Measurements from ENCODE around the gene OR1M1.
"Not testable (repeated sequence)": the region's sequence is repeated elsewhere in the genome, so short reads cannot be mapped to it uniquely, and the experiment has no call there.

Gene OR1M1, protein sequence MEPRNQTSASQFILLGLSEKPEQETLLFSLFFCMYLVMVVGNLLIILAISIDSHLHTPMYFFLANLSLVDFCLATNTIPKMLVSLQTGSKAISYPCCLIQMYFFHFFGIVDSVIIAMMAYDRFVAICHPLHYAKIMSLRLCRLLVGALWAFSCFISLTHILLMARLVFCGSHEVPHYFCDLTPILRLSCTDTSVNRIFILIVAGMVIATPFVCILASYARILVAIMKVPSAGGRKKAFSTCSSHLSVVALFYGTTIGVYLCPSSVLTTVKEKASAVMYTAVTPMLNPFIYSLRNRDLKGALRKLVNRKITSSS

DNA sequence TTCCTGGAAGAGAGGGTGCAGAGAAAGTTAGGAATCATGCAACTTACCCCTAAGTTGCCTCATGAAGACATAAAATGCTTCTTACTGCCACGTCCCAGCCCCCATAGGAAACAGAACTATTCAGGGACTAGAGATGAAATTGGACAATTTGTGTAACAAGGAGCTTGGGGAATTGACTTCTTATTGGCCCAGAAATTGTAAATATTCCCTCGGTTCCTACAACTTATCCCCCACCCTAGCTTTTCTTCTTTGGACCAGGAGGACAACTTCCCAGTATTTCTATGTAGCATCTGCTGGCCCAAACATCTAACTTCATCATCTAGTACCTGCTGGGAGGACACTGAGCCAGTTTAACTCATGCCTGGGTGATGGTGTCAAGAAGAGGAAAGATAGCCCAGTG, at the start of gene OR1M1:
TSS of gene OR1M1 (plus strand) at position 301 of the 400 bp plus-strand sequence. CDS start 6,184 bp downstream, outside the sequence.
- DNase-seq = no peak

DNA sequence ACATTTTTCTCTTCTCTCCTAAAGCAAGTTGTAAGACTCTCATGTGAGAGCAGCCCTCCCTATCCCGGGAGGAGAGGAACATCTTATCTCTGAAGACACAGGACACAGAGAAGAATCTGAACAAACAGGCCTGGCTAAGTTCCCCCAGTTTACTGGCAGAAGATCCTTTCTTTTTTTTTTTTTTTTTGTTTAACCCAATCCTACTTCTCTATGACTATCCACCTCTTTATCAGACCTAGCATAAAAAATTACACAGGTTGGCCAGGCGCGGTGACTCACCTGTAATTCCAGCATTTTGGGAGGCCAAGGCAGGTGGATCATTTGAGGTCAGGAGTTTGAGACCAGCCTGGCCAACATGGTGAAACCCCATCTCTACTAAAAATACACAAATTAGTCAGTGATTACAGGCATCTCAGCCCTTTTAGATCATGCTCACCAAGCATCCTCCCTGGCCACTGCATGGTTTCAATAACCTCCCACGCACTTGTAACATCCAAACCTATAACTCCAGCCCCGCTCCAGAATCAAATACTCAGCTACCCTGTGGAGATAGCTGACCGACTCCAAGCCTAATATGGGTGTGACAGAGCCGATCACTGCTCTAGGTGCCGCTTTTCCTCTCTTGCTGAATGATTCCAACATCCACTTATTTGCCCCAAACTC, 49.3 kb upstream of the OR1M1 start:
- no peak for DNase-seq

GRCh38 chr19:9039728-9040127, 47.1 kb upstream of the OR1M1 start:
- no peak for DNase-seq

- no peak for DNase-seq
These were observed 46.7 kb upstream of the OR1M1 start for GRCh38 chr19:9040131-9040530.

DNA sequence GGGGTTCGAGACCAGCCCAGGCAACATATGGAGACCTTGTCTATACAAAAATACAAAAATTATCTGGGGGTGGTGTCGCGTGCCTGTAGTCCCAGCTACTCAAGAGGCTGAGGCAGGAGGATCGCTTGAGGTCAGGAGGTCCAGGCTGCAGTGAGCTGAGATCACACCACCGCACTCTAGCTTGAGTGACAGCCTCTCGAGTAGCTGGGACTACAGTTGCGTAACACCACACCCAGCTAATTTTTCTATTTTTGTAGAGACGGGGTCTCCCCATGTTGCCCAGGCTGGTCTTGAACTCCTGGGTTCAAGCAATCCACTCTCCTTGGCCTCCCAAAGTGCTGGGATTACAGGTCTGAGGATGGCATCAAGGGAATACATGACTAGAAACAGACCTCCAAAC, 45.8 kb upstream of the OR1M1 start:
- no peak for DNase-seq

- DNase-seq = no peak
These were observed 43.3 kb upstream of the OR1M1 start for GRCh38 chr19:9043524-9043923.

- no peak for DNase-seq
These were observed 42.4 kb upstream of the OR1M1 start for GRCh38 chr19:9044449-9044848.

GRCh38 chr19:9046694-9047093, 40.2 kb upstream of the OR1M1 start:
- no peak for DNase-seq

DNA sequence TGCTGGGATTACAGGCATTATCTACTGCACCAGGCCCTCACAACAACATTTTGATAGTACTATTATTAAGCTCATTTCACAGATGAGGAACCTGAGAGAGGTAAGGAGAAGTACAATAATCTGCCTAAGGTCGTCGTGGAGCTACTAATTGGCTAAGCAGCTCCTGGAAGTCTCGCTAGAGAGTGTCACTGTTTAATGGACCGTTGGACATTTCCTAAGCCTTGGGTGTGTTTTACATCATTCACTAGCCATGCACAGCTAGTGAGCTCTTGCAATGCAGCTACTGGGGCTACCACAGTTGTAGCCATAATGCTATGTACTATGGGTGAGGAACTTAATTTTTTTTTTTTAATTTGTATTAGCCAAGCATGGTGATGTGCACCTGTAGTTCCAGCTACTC, 34.0 kb upstream of the OR1M1 start:
- no peak for DNase-seq

GRCh38 chr19:9053674-9054073, 33.2 kb upstream of the OR1M1 start:
- DNase-seq = not testable (repeated sequence)

DNA sequence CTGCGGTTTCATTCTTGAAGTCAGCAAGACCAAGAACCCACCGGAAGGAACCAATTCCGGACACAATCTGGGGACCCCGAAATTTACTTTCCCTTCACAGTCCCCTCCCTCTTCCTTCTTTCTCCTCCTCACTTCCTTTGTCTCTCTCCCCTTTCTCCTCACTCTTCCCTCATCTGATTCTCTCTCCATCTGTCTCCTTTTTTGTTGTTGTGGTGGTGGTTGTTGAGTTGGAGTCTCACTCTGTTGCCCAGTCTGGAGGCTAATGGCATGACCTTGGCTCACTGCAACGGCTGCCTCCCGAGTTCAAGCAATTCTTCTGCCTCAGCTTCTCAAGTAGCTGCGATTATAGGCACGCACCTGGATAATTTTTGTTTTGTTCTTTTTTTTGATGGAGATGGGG, 32.7 kb upstream of the OR1M1 start:
- no peak for DNase-seq

DNA sequence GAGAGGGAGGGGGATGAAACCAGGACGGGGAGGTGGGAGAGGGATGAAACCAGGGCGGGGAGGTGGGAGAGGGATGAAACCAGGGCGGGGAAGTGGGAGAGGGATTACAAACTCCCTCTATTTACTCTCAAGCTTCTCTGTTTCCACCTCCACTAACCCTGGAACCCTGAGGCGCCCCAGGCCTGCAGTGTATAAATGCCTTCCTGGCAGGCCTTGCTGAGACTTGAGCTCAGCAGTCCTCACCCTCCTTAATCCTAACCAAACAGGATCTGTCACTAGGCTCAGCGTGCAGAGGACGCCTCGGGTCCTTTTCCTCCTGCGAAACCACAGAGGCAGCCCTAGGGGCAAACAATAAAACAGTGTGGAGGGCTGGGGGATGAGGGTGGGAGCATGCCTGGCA, 32.1 kb upstream of the OR1M1 start:
- DNase-seq = no peak

DNA sequence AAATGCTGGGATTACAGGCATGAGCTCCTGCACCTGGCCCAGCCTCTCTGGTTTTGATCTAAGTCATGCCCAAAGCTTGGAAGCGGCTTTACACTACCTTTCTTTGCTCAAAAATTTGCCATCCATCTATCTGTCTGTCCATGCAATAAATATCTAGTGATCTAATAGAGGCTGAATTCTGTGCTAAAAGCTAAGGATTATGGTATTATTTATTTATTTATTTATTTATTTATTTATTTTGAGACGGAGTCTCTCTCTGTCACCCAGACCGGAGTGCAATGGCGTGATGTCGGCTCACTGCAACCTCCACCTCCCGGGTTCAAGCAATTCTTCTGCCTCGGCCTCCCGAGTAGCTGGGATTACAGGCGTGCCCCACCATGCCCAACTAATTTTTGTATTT, 30.7 kb upstream of the OR1M1 start:
- not testable (repeated sequence) for DNase-seq

- no peak for DNase-seq
These were observed 29.2 kb upstream of the OR1M1 start for GRCh38 chr19:9057505-9058258.

GRCh38 chr19:9058905-9059667, 27.8 kb upstream of the OR1M1 start:
- DNase-seq = no peak

GRCh38 chr19:9060564-9061340, 26.1 kb upstream of the OR1M1 start:
- no peak for DNase-seq

GRCh38 chr19:9061879-9062278, 25.0 kb upstream of the OR1M1 start:
- DNase-seq = no peak

DNA sequence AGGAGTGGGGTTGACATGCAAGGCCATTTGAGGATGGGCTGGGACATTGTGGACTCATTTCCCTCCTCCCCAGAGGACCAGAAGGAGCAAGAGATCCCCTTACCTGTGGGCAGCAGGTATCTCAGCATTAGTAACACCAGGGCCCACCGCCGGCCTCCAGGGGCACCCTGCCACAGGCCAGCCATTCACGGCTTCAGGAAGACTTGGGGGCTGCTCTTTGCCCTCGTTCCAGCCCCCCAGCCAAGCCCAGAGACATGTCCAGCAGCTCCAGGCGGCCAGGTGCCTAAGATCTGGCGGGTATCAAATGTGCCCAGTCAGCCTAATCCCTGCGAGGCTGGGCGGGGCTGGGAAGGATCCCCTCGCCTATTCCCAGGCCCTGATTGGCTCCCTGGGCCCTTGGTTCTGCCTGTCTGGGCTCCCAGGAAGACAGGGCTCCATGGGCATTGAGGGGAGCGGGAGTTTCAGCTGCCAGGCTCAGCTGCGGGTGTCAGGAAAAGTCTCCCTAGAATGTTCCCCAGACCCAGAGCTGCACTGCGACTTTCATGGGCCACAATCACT, 21.3 kb upstream of the OR1M1 start:
- no peak for DNase-seq

- no peak for DNase-seq
These were observed 16.8 kb upstream of the OR1M1 start for GRCh38 chr19:9070066-9070465.

DNA sequence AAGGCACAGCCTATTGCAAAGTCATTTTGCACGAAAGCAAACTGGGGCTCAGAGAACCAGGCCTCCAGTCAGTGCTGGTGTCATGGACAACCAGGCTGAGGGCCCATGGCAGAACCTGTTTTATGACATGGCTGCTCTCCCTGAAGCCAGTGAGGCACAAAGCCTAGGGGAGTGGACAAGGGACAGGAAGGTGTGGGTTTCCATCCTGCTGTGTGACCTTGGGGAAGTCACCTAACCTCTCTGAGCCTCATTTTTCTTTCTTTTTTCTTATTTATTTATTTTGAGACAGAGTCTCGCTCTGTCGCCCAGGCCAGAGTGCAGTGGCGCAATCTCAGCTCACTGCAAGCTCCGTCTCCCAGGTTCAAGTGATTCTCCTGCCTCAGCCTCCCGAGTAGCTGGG, 15.1 kb upstream of the OR1M1 start:
- not testable (repeated sequence) for DNase-seq

DNA sequence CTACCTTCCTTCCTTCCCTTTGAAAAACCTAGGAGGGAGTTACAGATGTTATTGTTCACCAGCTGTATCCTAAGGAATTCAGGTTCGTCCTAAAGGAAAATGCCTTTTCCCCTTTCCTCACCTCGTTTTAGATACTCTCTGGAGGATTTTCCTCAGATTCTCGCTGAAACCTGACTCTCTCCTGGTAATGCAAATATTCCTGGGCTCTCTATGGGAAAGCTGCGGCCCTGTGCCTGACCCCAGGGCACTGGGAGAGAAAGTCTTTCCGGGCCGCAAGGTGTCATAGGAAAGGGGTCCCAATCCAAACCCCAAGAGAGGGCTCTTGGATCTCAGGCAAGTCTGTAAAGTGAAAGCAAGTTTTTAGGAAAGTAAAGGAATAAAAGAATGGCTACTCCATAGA, 13.1 kb upstream of the OR1M1 start:
- no peak for DNase-seq

All from amygdala (tissue), 56 donors.